ENCODE measurements around the gene THSD4. TPM values are rescaled to one million over a fixed set of nuclear protein-coding genes. Genes with fewer than 3 reads are reported as not detected.

THSD4 gene
- total RNA-seq, 2 experiments from 2014 or later: not detected

GRCh38 chr15:71508081-71508682 lies 392.9 kb downstream of the THSD4 start:
- Mint-ChIP-seq H3K27ac (no peak overlapping the region), H3K9me3 (ENCODE audit: low read depth) (no peaks in the 10 kb centered on the region)
- CTCF ChIA-PET: no interaction called here

GRCh38 chr15:71509139-71509538 lies 393.9 kb downstream of the THSD4 start:
- H3K27me3 Mint-ChIP-seq: peaks cover 19% of the 10 kb centered on the region
- H3K4me1 Mint-ChIP-seq: no peaks in the 10 kb centered on the region
- no peak overlapping the region for H3K4me3 Mint-ChIP-seq
- H3K36me3 Mint-ChIP-seq: no peaks in the 10 kb centered on the region
- DNase-seq (no peak), ATAC-seq (no peak)
- CTCF ChIA-PET: interaction anchor here (1.1 kb wide), 1 partner anchor 10 kb away, joined by 3 read pairs; no protein-coding TSS in a partner anchor
- no peaks in the 10 kb centered on the region for H3K9me3 Mint-ChIP-seq (ENCODE audit: low read depth)
- no peak overlapping the region for H3K27ac Mint-ChIP-seq

More at GRCh38 chr15:71508081-71508682, 392.9 kb downstream of the THSD4 start:
- no peaks in the 10 kb centered on the region for H3K4me1 Mint-ChIP-seq
- no peak overlapping the region for H3K4me3 Mint-ChIP-seq
- H3K27me3 Mint-ChIP-seq: peaks cover 13% of the 10 kb centered on the region
- H3K36me3 Mint-ChIP-seq: no peaks in the 10 kb centered on the region
- ATAC-seq (no peak), DNase-seq (no peak)

- Mint-ChIP-seq H3K9me3 (ENCODE audit: low read depth) (no peaks in the 10 kb centered on the region), H3K4me1 (no peaks in the 10 kb centered on the region), H3K27me3 (peaks cover 23% of the 10 kb centered on the region), H3K4me3 (no peak overlapping the region), H3K27ac (no peak overlapping the region), H3K36me3 (no peaks in the 10 kb centered on the region)
- DNase-seq: no peak
- CTCF ChIA-PET: no interaction called here
- no peak for ATAC-seq
Observed at GRCh38 chr15:71510763-71511162, 395.5 kb downstream of the THSD4 start.

GRCh38 chr15:71511796-71512681 lies 396.8 kb downstream of the THSD4 start:
- H3K27me3 Mint-ChIP-seq: peaks cover 22% of the 10 kb centered on the region
- H3K4me1 Mint-ChIP-seq: no peaks in the 10 kb centered on the region
- CTCF ChIA-PET: no interaction called here
- no peaks in the 10 kb centered on the region for H3K36me3 Mint-ChIP-seq
- no peak for DNase-seq
- H3K9me3 Mint-ChIP-seq (ENCODE audit: low read depth): no peaks in the 10 kb centered on the region
- H3K27ac Mint-ChIP-seq: no peak overlapping the region
- no peak overlapping the region for H3K4me3 Mint-ChIP-seq
- ATAC-seq: no peak

GRCh38 chr15:71512682-71513006 lies 397.4 kb downstream of the THSD4 start:
- ATAC-seq (no peak), DNase-seq (no peak)
- H3K9me3 Mint-ChIP-seq (ENCODE audit: low read depth): no peaks in the 10 kb centered on the region
- no peaks in the 10 kb centered on the region for H3K4me1 Mint-ChIP-seq
- CTCF ChIA-PET: no interaction called here
- H3K4me3 Mint-ChIP-seq: no peak overlapping the region
- H3K27ac Mint-ChIP-seq: no peak overlapping the region
- H3K27me3 Mint-ChIP-seq: peaks cover 25% of the 10 kb centered on the region
- no peaks in the 10 kb centered on the region for H3K36me3 Mint-ChIP-seq

GRCh38 chr15:71515375-71516186 lies 400.3 kb downstream of the THSD4 start:
- Mint-ChIP-seq H3K9me3 (ENCODE audit: low read depth) (no peaks in the 10 kb centered on the region), H3K27ac (no peak overlapping the region), H3K36me3 (no peaks in the 10 kb centered on the region), H3K4me3 (no peak overlapping the region), H3K4me1 (no peaks in the 10 kb centered on the region), H3K27me3 (peaks cover 25% of the 10 kb centered on the region)
- ATAC-seq (no peak), DNase-seq (no peak)
- CTCF ChIA-PET: no interaction called here

GRCh38 chr15:71517751-71518150 lies 402.5 kb downstream of the THSD4 start:
- Mint-ChIP-seq H3K27ac (no peak overlapping the region), H3K27me3 (peaks cover 25% of the 10 kb centered on the region), H3K4me1 (no peaks in the 10 kb centered on the region), H3K9me3 (ENCODE audit: low read depth) (no peaks in the 10 kb centered on the region), H3K36me3 (no peaks in the 10 kb centered on the region), H3K4me3 (no peak overlapping the region)
- DNase-seq: no peak
- CTCF ChIA-PET: no interaction called here
- no peak for ATAC-seq

- no peaks in the 10 kb centered on the region for H3K9me3 Mint-ChIP-seq (ENCODE audit: low read depth)
- CTCF ChIA-PET: interaction anchor here (1.1 kb wide), 1 partner anchor 9 kb away, joined by 3 read pairs; no protein-coding TSS in a partner anchor
- H3K4me1 Mint-ChIP-seq: no peaks in the 10 kb centered on the region
- DNase-seq (no peak), ATAC-seq (no peak)
- H3K36me3 Mint-ChIP-seq: no peaks in the 10 kb centered on the region
- H3K27me3 Mint-ChIP-seq: peaks cover 22% of the 10 kb centered on the region
- H3K27ac Mint-ChIP-seq: no peak overlapping the region
- no peak overlapping the region for H3K4me3 Mint-ChIP-seq
Observed at GRCh38 chr15:71518661-71519060, 403.4 kb downstream of the THSD4 start.

GRCh38 chr15:71526060-71526820 lies 411.0 kb downstream of the THSD4 start:
- no peak for DNase-seq
- Mint-ChIP-seq H3K36me3 (no peaks in the 10 kb centered on the region), H3K4me3 (no peak overlapping the region), H3K9me3 (ENCODE audit: low read depth) (no peaks in the 10 kb centered on the region), H3K4me1 (no peaks in the 10 kb centered on the region), H3K27me3 (peaks cover 43% of the 10 kb centered on the region), H3K27ac (no peak overlapping the region)
- CTCF ChIA-PET: no interaction called here
- no peak for ATAC-seq

GRCh38 chr15:71529361-71529760 lies 414.1 kb downstream of the THSD4 start:
- peaks cover 43% of the 10 kb centered on the region for H3K27me3 Mint-ChIP-seq

GRCh38 chr15:71530116-71530515 lies 414.8 kb downstream of the THSD4 start:
- Mint-ChIP-seq H3K4me3 (no peak overlapping the region), H3K4me1 (no peaks in the 10 kb centered on the region), H3K9me3 (ENCODE audit: low read depth) (no peaks in the 10 kb centered on the region), H3K36me3 (no peaks in the 10 kb centered on the region), H3K27me3 (peaks cover 40% of the 10 kb centered on the region), H3K27ac (no peak overlapping the region)
- CTCF ChIA-PET: no interaction called here
- ATAC-seq: no peak
- no peak for DNase-seq

More at GRCh38 chr15:71529361-71529760, 414.1 kb downstream of the THSD4 start:
- Mint-ChIP-seq H3K36me3 (no peaks in the 10 kb centered on the region), H3K9me3 (ENCODE audit: low read depth) (no peaks in the 10 kb centered on the region), H3K27ac (no peak overlapping the region), H3K4me3 (no peak overlapping the region), H3K4me1 (no peaks in the 10 kb centered on the region)
- ATAC-seq: no peak
- DNase-seq: no peak
- CTCF ChIA-PET: interaction anchor here (0.5 kb wide), 1 partner anchor 555 kb away, joined by 3 read pairs; no protein-coding TSS in a partner anchor

GRCh38 chr15:71532994-71533393 lies 417.7 kb downstream of the THSD4 start:
- CTCF ChIA-PET: no interaction called here
- no peak overlapping the region for H3K4me3 Mint-ChIP-seq
- peaks cover 22% of the 10 kb centered on the region for H3K27me3 Mint-ChIP-seq
- ATAC-seq (no peak), DNase-seq (no peak)
- H3K4me1 Mint-ChIP-seq: no peaks in the 10 kb centered on the region
- H3K9me3 Mint-ChIP-seq (ENCODE audit: low read depth): no peaks in the 10 kb centered on the region
- H3K27ac Mint-ChIP-seq: no peak overlapping the region
- no peaks in the 10 kb centered on the region for H3K36me3 Mint-ChIP-seq

- Mint-ChIP-seq H3K27ac (no peak overlapping the region), H3K9me3 (ENCODE audit: low read depth) (no peaks in the 10 kb centered on the region), H3K36me3 (no peaks in the 10 kb centered on the region), H3K4me3 (no peak overlapping the region), H3K27me3 (peaks cover 7% of the 10 kb centered on the region), H3K4me1 (no peaks in the 10 kb centered on the region)
- CTCF ChIA-PET: no interaction called here
- DNase-seq (no peak), ATAC-seq (no peak)
Observed at GRCh38 chr15:71538181-71538580, 422.9 kb downstream of the THSD4 start.

Data from activated CD8-positive, alpha-beta memory T cell treated with anti-CD3 and anti-CD28 coated beads, Interleukin-2, amount 10 ng/mL, durations not matched to agents 7 days and 5 days (primary cell).